ENCODE data around the gene FER. TPM values are rescaled to one million over a fixed set of nuclear protein-coding genes. Genes with fewer than 3 reads are reported as not detected.

FER gene
- total and polyA plus RNA-seq, 10 of the 15 experiments (the other 5 are each of a cell fraction or from before 2014, with no cell fraction given), result 4.4 to 19.1 (median 9.6) TPM

DNA sequence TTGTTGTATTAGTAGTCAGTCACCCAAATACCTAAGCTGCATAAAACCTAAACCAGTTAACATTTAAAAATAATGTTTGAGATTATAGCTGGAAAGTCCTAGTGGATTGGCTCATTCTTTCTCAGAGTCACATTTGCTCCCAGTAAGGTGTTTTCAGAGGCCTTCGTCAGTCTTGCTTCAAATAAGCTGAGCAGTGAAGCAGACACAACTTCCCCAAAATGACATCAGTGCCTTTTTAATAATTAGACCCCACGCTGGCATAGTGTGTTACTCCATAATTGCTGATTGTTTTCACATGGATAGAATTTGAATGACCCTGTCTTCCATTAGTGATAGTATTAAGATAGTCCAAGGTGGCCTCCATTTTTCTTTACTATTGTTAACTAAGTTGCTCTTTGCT is 416.3 kb downstream of the FER start (continued):
- no peak for TF ChIP-seq ZSCAN29 (IDR thresholded peaks at IDR 0.05)
- no peak for TF ChIP-seq TBL1XR1 (IDR thresholded peaks at IDR 0.05; ENCODE audit: low read depth, low read length)
- TF ChIP-seq PAX8 (IDR thresholded peaks at IDR 0.05), result no peak
- no peak for TF ChIP-seq SMAD5 (IDR thresholded peaks at IDR 0.05; ENCODE audit: low read depth)
- no peak for TF ChIP-seq SP1 (IDR thresholded peaks at IDR 0.05; ENCODE audit: low read depth, low read length)
- no peak for TF ChIP-seq MEF2B (IDR thresholded peaks at IDR 0.05; ENCODE audit: partially characterized antibody, poor library complexity, severe bottlenecking)
- no peak for TF ChIP-seq FOXK2 (IDR thresholded peaks at IDR 0.05)
- TF ChIP-seq IKZF1 (conservative IDR thresholded peaks at IDR 0.05), result peak; percentile 36; the same call in 1 of the 2 replicates
- no peak for TF ChIP-seq SIX5 (IDR thresholded peaks at IDR 0.05; ENCODE audit: low read depth, low read length, severe bottlenecking)
- TF ChIP-seq RAD51 (IDR thresholded peaks at IDR 0.05), result no peak
- TF ChIP-seq JUND (IDR thresholded peaks at IDR 0.05; ENCODE audit: low read depth, low read length), result no peak
- TF ChIP-seq ATF7 (IDR thresholded peaks at IDR 0.05; ENCODE audit: low read depth), result peak; percentile 41; the same call in 1 of the 2 replicates
- TF ChIP-seq NFIC (IDR thresholded peaks at IDR 0.05; ENCODE audit: low read depth, low read length), result peak; percentile 56; the same call in 1 of the 2 replicates
- TF ChIP-seq BHLHE40 (IDR thresholded peaks at IDR 0.05; ENCODE audit: borderline replicate concordance in 1 of 2, low read depth in 2 of 2, low read length in 1 of 2), result no peak
- no peak for TF ChIP-seq SUPT20H (IDR thresholded peaks at IDR 0.05; ENCODE audit: borderline replicate concordance, control insufficient read depth, low read depth, low read length)
- TF ChIP-seq HDGF (IDR thresholded peaks at IDR 0.05), result no peak
- no peak for TF ChIP-seq EGR1 (IDR thresholded peaks at IDR 0.05; ENCODE audit: borderline replicate concordance in 1 of 2, low read depth in 2 of 2, low read length in 2 of 2)
- no peak for TF ChIP-seq KLF5 (IDR thresholded peaks at IDR 0.05; ENCODE audit: partially characterized antibody)
- TF ChIP-seq FOXM1 (IDR thresholded peaks at IDR 0.05; ENCODE audit: low read depth, low read length), result no peak; the same call in 1 of the 2 replicates
- TF ChIP-seq RFX5 (IDR thresholded peaks at IDR 0.05; ENCODE audit: low read depth, low read length), result no peak
- TF ChIP-seq BRCA1 (IDR thresholded peaks at IDR 0.05; ENCODE audit: low read depth, low read length), result no peak
- no peak for TF ChIP-seq WRNIP1 (IDR thresholded peaks at IDR 0.05; ENCODE audit: borderline replicate concordance, low read depth, low read length)
- TF ChIP-seq BCL11A (IDR thresholded peaks at IDR 0.05; ENCODE audit: low read depth, low read length), result no peak
- peak; percentile 23; the same call in 1 of the 2 replicates for TF ChIP-seq RUNX3 (IDR thresholded peaks at IDR 0.05; ENCODE audit: low read length)
- TF ChIP-seq, protein P1, sequence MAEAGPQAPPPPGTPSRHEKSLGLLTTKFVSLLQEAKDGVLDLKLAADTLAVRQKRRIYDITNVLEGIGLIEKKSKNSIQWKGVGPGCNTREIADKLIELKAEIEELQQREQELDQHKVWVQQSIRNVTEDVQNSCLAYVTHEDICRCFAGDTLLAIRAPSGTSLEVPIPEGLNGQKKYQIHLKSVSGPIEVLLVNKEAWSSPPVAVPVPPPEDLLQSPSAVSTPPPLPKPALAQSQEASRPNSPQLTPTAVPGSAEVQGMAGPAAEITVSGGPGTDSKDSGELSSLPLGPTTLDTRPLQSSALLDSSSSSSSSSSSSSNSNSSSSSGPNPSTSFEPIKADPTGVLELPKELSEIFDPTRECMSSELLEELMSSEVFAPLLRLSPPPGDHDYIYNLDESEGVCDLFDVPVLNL (IDR thresholded peaks at IDR 0.05; ENCODE audit: low read depth, low read length), result no peak
- TF ChIP-seq, protein P2, sequence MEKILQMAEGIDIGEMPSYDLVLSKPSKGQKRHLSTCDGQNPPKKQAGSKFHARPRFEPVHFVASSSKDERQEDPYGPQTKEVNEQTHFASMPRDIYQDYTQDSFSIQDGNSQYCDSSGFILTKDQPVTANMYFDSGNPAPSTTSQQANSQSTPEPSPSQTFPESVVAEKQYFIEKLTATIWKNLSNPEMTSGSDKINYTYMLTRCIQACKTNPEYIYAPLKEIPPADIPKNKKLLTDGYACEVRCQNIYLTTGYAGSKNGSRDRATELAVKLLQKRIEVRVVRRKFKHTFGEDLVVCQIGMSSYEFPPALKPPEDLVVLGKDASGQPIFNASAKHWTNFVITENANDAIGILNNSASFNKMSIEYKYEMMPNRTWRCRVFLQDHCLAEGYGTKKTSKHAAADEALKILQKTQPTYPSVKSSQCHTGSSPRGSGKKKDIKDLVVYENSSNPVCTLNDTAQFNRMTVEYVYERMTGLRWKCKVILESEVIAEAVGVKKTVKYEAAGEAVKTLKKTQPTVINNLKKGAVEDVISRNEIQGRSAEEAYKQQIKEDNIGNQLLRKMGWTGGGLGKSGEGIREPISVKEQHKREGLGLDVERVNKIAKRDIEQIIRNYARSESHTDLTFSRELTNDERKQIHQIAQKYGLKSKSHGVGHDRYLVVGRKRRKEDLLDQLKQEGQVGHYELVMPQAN (conservative IDR thresholded peaks at IDR 0.05), result no peak
- TF ChIP-seq BMI1 (IDR thresholded peaks at IDR 0.05; ENCODE audit: borderline replicate concordance), result no peak
- TF ChIP-seq, protein P3, sequence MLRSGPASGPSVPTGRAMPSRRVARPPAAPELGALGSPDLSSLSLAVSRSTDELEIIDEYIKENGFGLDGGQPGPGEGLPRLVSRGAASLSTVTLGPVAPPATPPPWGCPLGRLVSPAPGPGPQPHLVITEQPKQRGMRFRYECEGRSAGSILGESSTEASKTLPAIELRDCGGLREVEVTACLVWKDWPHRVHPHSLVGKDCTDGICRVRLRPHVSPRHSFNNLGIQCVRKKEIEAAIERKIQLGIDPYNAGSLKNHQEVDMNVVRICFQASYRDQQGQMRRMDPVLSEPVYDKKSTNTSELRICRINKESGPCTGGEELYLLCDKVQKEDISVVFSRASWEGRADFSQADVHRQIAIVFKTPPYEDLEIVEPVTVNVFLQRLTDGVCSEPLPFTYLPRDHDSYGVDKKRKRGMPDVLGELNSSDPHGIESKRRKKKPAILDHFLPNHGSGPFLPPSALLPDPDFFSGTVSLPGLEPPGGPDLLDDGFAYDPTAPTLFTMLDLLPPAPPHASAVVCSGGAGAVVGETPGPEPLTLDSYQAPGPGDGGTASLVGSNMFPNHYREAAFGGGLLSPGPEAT (IDR thresholded peaks at IDR 0.05; ENCODE audit: low read depth), result no peak
- TF ChIP-seq IKZF2 (IDR thresholded peaks at IDR 0.05), result peak; percentile 20 to 29; a peak in 2 of 4 replicates
- no peak for TF ChIP-seq TCF12 (IDR thresholded peaks at IDR 0.05; ENCODE audit: low read depth, low read length)
